RPMI8226 (cell line): ENCODE measurements around the gene TGOLN2.

Experiments
- DNase-seq: peaks from one replicate; pipeline ENCODE4 v3.0.0-alpha.2; 2015

Gene TGOLN2

DNA sequence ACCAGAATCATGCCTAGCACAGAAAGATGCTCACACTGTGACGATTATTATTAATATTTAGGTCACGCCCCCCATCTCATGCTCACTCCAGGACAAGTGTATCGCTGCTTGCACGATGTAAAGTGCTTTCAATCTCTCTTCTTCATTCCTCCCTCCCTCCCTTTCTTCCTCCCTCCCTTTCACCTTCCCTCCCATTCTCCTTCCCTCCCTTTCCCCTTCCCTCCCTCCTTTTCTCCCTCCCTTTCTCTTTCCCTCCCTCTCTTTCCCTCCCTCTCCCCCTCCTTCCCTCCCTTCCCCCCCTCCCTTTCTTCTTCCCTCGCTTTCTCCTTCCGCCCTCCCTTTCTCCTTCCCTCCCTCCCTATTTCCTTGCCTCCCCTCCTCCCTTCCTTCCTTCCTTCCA, 19.6 kb downstream of the TGOLN2 start:
- no peak for DNase-seq

DNA sequence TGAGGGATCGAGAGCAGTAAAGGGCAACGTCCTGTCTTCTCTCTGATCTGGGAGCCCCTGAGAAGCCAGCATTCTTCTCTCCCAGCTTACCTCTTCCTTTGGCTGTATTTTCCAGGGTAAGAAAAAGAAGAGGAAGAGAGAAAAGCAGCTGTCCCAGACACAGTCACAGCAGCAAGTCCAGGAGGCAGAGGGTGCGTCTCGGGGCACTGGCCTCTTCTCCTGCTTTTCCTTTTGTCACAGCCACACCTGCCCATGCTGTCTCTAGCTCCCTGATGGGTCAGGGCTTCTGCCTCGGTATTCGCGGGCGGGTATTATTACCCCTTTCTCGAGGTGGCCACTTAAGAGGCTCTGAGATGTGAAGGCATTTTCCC, 20.3 kb downstream of the TGOLN2 start:
- DNase-seq, result no peak

DNA sequence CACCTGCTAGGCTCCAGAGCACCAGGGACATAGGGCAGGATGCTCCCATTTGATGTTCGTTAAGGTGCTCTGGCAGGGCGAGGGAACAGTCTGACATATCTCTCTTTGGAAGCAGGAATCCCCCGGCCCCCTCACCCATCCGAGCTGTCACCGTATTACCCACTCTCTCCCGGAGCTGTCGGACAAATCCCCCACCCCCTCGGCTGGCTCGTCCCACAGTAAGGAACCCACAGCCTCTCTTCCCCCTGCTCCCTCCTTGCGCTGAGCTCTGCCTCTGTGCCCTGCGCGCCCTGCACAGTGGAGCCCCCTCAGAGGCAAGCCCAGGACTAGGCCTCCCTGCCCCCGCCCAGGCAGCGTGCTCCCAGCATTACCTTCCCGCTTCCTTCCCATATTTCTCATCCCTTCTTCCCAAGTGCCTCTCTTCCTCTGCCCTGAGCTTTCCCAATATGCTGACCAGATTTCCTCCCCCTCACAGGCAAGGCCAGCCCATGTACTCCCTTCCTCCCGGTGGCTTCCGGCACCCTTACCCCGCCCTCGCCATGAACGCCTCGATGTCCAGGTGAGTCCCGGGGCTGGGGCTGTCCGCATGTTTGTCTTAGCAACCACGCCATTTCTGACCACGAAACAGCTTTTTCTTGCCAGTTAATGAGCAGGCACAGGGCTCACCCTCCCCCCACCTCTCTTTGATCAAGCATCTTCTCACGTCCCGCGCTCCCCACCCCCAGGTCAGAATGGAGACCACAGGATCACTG, 23.8 kb downstream of the TGOLN2 start:
- no peak for DNase-seq

DNA sequence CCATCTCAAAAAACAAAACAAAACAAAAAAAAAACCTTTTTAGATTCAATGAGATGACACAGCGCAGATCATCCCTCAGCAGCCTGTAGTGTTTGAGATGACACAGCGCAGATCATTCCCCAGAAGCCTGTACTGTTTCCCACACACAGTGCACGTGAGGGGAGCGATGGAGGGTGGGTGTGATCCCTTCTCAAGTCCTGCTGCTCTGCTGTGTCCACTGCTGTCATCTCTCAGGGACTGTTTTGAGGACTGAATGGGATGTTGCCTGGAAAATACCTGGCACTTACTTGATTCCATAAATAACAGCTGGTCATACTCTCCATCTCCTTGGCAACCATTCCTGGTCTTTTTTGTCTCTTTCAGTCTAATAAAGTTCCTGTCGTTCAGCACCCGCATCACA, 25.7 kb downstream of the TGOLN2 start:
- DNase-seq, result no peak

DNA sequence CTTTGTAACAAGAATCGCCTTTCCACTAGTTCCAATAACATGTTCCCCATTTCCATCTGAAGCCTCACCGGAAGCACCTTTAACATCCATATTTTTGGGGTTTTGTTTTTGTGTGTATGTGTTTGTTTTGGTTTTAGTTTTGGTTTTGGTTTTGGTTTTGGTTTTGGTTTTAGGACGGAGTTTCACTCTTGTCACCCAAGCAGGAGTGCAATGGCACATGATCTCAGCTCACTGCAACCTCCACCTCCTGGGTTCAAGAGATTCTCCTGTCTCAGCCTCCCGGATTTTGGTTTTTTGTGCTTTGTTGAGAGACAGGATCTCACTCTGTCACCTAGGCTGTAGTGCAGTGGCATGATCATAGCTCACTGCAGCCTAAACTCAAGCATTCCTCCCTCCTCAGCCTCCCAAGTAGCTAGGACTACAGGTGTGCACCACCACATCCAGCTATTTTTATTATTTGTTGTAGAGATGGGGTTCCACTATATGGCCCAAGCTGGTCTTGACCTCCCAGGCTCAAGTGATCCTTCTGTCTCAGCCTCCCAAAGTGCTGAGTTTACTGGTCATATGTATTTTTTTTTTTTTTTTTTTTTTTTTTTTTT, 36.3 kb downstream of the TGOLN2 start:
- DNase-seq, result peak; percentile 67

DNA sequence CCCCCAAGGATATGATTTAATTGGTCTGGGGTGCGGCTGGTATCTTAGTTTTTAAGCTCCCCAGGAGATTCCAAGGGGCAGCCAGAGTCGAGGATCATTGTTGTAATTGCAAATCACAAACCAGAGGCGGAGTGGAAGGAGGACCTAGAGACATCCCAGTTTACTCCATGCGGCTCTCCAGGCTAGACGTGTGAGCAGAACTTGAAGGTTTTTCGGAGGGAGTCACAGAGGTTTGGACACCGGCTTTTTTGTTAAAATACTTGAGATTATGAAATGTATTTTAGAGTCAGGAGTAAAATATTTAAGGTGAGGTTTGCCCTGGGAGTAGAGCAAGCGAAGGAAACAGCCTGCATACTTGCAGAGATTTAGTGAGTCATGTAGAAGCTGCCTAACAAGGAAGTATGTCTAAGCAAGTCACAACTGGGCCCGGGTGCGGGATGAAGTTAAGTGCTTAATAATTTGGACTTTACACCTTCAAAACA, 39.5 kb downstream of the TGOLN2 start:
- DNase-seq, result no peak

DNA sequence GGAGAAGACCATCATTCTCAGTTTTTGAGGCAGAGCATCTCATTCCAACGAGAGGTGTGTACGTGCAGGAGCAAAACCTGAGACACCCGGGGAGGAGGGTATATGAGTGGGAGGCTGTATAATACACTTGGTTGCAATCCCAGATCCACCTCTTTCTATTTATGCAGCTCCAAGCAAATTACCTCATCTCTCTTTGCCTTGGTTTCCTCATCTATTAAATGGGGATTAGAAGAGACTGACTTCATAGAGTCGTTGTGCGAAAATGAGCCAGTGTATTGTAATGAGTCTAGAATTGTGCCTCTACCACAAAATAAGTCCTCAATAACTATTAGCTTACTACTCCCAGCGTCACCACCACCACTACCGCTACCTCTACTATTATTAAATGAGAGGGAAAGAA, 40.1 kb downstream of the TGOLN2 start:
- no peak for DNase-seq

DNA sequence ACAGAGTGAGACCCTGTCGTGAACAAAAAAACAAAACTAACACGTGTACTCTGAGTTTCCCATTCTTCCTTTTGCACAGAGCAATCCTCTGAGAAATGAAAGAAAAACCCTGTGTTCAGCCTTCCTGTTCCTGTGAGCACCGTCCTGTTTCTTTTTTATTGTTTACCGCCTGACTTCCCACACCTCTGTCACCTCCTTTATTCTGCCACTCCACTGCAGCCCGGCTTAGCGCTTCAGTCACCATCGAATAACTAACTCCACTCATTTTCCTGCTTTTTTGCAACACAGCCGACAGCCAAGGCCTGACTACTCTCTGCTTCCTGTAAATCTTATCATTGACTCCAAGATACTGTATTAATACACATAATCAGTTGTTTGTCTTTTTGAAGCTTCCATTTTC, 40.9 kb downstream of the TGOLN2 start:
- no peak for DNase-seq

DNA sequence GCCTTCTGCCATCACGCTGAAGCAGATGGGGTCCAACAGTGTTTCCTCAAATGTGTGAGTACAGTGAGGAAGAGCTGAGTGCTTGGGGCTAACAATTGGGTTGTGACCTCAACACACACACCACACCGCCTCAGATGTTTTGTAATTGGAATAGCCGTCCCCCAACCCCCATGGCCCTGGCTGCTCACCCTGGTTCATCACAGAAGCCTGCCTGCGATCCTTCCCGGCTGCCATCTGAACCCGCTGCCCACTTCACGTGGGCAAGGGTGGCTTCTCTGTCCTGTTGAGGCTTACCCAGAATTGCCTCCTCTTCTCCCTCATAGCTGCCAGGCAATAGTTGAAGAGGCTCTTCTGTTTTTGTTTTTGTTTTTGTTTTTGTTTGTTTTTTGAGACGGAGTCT, 44.1 kb downstream of the TGOLN2 start:
- DNase-seq, result no peak

DNA sequence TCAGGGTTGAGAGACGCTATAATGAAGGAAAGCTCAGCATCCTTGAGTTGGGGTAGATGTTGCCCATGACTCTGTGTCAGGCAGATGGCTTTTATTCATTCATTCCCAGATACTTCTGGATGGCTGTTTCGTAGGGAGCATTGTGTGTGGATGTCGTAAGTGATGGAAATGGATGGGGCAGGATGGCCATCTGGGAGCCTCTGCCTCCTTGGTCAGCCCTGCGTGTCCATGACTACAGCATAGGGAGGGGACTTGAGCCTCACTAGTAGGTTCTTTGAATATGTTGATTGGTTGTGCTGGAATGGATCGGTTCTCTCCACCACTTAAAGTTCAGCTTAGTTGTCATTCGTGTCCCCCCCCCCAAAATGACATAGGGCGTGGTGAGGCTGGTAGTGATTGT, 44.9 kb downstream of the TGOLN2 start:
- DNase-seq, result no peak

DNA sequence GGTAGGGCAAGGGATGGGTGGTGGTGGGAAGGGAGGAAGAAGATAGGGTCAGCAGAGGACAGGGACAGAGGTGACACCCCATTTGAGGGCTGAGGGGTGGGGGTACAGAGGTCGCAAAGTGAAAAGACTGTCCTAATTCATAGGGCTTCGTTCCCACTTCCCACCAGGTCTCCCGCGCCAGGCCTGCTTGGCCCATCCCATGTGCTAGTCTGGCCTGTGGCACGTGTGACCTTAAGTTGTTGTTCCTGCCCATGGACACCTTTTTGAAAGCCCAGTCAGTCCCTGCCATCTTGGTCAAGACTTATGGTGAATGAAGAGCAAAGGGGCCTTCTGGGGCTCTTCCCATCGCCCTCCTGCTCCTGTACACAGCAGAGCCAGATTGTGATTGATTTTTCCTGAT, 46.2 kb downstream of the TGOLN2 start:
- no peak for DNase-seq

DNA sequence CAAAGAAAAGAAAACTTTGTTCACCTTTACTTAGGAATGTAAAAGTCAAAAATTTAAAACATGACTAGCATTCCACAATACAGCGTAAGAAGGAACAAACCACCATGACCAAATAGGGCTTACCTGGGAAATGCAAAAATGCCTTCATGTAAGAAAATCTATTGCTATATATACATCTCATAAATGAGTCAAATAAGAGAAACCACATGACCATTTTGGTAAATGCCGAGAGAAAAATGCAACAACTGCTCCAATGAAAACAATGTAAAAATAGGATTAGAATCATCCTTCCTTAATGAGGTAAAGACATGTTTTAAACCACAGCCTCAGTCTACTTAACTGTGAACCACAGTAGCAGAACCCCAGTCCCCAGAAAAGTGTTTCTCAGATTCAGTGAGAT, 49.4 kb downstream of the TGOLN2 start:
- no peak for DNase-seq

DNA sequence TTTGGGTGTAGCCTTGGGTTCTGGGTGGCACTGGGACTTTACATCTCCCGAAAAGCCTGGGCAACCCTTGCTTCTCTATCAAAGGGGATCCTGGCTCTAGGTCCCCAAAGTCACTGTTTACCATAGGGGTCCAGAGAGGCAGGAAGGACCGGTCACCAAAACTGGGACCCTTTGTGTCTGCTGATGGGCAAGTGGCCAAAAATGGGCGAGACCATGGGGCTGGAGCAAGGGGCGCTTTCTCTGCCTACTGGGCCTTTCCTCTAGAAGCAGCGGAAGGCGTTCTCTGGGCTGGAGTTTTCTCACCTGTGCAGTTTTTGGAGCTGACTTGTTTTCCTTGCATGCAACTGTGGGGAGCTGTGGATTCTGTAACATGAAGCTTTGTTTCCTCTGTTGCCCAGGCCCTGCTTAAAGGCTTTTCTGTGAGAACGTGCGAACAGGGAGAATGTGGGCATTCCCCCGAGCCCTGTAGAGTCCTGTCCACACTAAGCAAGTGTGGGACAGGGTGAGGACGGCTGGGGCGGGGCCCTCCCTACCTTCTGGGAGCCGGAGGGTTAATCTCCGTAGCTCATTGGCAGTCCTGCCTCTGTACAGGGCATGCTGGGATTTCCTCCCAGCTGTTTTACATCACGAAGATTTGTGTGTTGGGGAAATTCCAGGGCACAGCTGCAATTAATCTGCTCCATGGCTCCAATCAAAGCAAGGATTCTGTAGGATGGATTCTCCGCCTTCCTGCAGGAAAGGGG, 50.2 kb downstream of the TGOLN2 start:
- DNase-seq, result no peak

DNA sequence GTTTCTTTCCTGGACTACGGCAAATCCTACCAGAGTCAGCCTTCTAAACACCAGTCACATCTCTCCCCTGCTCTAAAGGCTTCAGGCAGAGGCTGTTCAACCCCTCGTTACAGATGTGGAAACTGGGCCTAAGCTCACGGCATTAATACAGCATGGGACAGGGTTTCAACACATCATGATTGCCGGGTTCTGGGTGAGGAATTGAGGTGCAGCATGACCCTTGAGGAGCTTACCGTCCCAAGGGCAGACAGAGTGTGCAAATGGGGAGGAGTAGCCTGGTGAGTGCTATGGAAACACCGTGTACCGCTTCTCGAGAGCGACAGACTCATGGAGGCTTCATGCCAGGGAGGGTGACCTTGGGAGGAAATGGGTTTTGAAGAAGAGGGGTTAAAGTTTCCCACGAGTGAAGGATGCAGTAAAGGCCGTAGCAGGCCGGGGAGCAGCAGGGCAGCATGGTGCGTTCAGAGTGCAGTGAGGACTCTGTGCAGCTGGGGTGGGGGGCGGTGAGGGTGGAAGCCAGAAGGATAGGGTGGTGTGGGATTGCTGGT, 51.1 kb downstream of the TGOLN2 start:
- no peak for DNase-seq

DNA sequence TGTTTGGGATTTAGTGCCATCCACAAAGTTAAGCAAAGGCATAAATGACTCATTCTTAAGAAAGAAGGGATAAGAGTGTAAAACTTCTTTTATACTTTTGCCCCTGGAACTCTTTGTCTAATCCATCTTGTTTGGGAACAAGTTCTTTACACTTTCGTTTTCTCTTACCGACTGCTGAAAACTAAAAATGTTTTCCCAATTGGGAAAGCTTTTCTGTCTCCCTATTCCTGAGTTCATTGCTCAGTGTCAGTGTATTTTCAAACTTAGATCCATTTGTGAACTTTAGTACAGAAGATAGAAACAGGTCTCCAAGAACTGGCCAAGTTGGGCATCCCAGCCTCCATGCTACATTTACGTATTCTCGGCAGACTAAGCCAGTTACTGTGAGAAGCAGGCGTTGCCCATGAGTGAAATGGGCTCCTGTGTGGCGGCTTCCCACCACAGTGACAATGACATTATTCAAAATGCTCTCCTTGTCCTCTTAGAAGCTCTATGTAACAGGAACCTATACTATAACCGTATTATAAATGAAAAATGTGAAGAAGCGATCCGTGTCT, 51.7 kb downstream of the TGOLN2 start:
- no peak for DNase-seq

DNA sequence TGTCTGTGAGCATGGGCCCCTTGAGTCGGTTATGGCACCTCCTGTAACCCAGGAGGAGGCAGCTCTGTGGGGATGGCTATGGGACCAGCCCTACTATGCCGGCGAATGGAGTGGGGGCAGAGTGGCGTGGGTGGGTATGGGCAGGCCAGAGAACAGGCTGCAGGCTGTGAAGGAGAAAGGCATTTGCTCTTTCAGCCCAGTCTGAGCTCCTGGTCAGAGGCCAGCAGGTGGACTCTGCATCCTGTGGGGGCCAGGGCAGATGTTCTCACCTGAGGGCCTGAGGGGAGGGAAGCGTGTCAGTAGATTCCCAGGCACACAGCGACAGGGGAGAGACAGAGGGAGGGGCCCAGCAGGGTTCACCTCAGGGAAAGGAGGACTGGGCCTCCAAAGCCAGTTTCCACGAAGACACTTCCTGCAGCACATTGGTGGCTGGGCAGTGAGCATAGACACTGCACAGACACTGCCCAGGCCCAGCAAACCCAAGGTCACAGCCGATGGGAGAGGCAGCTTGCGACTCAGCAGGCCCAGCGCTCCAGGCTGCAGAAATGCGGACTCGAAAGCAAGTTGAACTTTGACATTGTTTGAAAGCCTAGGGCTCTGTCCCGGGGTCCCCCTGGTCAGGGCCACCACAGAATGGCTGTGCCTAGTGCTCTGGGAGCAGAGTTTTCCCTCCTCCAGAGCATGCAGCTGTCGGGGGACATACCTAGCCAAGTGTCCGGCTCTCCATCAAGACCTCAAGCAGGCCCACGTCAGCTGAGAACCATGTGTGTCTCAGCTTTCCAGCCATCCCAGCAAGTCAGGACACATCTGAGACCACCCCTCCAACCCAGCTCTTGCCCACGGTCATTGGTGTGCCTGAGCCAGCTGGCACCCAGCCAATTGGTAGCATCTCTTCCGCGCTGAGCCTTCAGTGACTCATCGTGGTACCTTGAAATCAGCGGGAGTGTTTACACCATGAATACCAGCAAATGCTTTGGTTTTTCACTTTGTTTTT, 53.8 kb downstream of the TGOLN2 start:
- peak; percentile 35 for DNase-seq

DNA sequence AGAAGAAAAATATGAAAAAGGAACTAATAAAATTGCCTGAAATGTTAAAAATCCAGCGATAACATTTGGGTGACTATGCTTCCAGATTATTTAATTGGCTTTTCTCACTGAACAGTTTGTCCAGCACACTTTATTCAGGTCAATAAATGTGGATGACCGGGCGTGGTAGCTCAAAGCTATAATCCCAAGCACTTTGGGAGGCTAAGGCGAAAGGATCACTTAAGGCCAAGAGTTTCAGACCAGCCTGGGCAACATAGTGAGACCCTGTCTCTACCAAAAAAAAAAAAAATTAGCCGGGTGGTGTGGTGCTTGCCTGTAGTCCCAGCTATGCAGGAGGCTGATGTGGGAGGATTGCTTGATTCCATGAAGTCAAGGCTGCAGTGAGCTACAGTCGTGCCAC, 55.4 kb downstream of the TGOLN2 start:
- DNase-seq, result no peak

DNA sequence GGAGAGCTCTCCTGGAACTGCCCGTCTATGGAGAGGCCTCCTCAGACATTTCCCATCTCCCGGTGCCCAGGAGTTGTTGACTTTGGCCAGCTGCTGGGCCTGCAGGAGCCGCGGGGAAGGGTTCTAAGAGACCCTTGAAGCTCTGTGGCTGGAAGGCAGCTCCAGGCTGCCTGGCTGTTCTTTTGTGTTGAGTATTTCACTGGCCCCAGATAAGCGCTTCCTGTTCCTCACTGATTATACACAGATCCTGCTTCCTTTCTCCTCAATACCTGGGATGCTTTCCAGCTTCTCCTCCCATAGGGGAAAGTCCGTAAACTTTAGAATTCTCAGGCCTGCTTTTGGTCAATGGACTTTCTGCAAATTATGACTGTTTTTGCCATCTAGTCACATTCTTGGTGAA, 57.8 kb downstream of the TGOLN2 start:
- no peak for DNase-seq
